ENCODE measurements around the gene PLXNB3. TPM values are rescaled to one million over a fixed set of nuclear protein-coding genes. Genes with fewer than 3 reads are reported as not detected.
"Not testable (repeated sequence)": the region's sequence is repeated elsewhere in the genome, so short reads cannot be mapped to it uniquely, and the experiment has no call there.

The PLXNB3 gene
- polyA plus RNA-seq, 4 donors = 0.54 to 1.6 (median 0.66) TPM; not detected in 1

DNA sequence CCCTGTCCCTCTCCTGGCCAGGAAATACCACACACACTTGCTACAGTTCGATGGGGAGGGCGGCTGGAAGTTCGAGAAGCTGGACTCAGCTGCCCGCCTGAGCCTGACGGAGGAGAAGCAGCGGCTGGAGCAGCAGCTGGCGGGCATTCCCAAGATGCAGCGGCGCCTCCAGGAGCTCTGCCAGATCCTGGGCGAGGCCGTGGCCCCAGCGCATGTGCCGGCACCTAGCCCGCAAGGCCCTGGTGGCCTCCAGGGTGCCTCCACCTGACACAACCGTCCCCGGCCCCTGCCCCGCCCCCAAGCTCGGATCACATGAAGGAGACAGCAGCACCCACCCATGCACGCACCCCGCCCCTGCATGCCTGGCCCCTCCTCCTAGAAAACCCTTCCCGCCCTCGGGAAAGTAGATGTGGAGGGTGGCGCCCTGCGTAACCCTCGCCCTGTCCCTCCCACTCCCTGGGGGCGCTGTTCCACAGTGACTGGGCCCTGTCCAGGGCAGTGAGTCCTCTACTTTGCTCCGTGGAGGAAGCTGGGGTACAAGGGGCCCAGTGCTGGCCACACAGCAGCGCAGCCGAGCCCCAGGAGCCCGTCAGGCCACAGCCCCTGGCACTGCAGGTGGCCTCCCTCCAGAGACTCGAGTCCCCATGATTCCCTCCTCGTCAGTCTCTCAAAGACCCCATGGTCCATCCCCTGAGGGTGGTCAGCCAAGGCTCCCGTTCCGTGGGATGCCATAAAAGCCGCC is 20.4 kb upstream of the PLXNB3 start:
- peak; percentile 83 to 85 for DNase-seq
- H3K27ac ChIP-seq (ENCODE audit: low read depth in 1 of 3, low read length in 2 of 3) = peak overlapping the region; percentile 16 to 84 (median 46)
- H3K27me3 ChIP-seq (ENCODE audit: control insufficient read depth in 3 of 3, insufficient read depth in 3 of 3, low read length in 3 of 3); H3K9me3 ChIP-seq (ENCODE audit: control insufficient read depth in 2 of 2, insufficient read depth in 1 of 2, low read depth in 1 of 2, low read length in 1 of 2); FAIRE-seq: not testable (repeated sequence)
- H3K4me1 ChIP-seq (ENCODE audit: control insufficient read depth in 3 of 3, insufficient read depth in 2 of 3, low read depth in 1 of 3, low read length in 2 of 3) = peaks cover 0 to 12% (median 3%) of the 10 kb centered on the region in 3 donors
- 14 to 39% (median 32%) methylated on average over 5 to 33 of the region's 35 CpGs for WGBS, 3 donors
- H3K4me3 ChIP-seq (ENCODE audit: low read depth in 1 of 3, low read length in 3 of 3) = peak overlapping the region in 1 of 3 donors; percentile 37
- H3K36me3 ChIP-seq (ENCODE audit: control insufficient read depth in 3 of 3, insufficient read depth in 2 of 3, low read depth in 1 of 3, low read length in 3 of 3) = peaks cover 0 to 16% (median 0%) of the 10 kb centered on the region in 3 donors

DNA sequence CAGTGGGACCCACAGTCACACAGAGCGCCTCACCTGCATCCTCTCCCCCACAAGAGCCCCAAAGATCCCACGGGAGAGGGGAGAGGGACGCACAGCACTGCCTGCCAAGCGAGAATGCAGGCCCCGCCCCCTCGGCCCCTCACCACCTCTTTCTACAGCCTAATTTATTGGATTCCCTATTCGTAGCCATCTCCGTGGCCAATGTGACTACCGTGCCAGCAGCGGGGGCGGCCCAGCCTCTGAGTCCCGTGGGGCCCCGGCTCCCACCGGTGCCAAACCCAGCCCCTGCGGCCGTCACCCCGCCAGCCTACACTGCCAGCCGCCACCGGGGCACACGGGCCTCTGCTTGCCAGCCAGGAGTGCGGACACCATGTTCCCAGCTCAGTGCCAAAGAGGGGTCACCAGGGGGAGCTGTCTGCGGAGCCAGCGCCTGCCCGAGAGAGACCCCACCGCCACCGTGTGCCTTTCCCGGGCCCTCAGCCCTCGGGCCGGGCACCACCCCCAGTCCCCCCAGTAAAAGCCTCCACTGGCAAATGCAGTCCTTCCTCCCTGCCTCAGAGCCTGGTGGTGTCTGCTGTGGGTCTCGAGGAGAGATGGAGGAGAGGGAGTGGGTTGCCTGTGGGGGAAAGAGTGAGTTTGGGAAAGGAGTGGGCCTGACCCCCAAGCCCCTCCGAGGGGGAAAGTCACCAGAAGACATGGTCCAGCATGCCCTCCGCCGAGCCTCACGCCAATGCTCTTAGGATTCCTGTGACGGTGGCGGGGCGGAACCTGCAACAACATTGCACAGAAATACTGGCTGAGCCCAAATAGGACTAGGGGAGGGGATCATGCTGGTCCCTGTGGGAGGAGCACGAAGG is 19.6 kb upstream of the PLXNB3 start:
- Histone ChIP-seq H3K36me3 (ENCODE audit: control insufficient read depth in 3 of 3, insufficient read depth in 2 of 3, low read depth in 1 of 3, low read length in 3 of 3) (peaks cover 0 to 12% (median 0%) of the 10 kb centered on the region in 3 donors), H3K27me3 (ENCODE audit: control insufficient read depth in 3 of 3, insufficient read depth in 3 of 3, low read length in 3 of 3) (no peaks in the 10 kb centered on the region), H3K9me3 (ENCODE audit: control insufficient read depth in 2 of 2, insufficient read depth in 1 of 2, low read depth in 1 of 2, low read length in 1 of 2) (no peaks in the 10 kb centered on the region), H3K4me3 (ENCODE audit: low read depth in 1 of 3, low read length in 3 of 3) (peak overlapping the region in 1 of 3 donors; percentile 37), H3K4me1 (ENCODE audit: control insufficient read depth in 3 of 3, insufficient read depth in 2 of 3, low read depth in 1 of 3, low read length in 2 of 3) (peaks cover 0 to 12% (median 3%) of the 10 kb centered on the region in 3 donors), H3K27ac (ENCODE audit: low read depth in 1 of 3, low read length in 2 of 3) (peak overlapping the region in 2 of 3 donors; percentile 16 to 84)
- FAIRE-seq (no peak), DNase-seq (peak in 1 of 2 donors; percentile 47)
- WGBS, 3 donors = 10 to 34% (median 15%) methylated on average over 23 to 38 of the region's 38 CpGs

DNA sequence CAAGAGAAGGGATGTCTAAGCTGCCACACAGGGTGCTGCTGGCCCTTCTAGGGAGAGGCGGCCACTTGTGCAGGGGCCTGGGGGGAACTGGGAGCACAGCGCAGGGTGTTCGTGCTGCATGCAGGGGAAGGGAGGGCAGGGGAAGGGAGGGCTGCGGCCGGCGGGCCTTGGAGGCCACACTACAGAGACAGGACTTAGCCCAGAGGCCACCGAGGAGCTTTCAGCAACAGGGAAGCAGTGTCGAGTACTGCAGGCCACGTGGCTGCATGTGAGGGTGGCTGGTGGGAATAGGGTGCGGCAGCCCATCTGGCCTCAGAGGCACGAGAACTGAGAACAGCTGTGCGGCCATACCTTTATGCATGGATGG is 19.0 kb upstream of the PLXNB3 start:
- H3K36me3 ChIP-seq (ENCODE audit: control insufficient read depth in 3 of 3, insufficient read depth in 2 of 3, low read depth in 1 of 3, low read length in 3 of 3); DNase-seq; H3K27me3 ChIP-seq (ENCODE audit: control insufficient read depth in 3 of 3, insufficient read depth in 3 of 3, low read length in 3 of 3); H3K4me1 ChIP-seq (ENCODE audit: control insufficient read depth in 3 of 3, insufficient read depth in 2 of 3, low read depth in 1 of 3, low read length in 2 of 3); H3K9me3 ChIP-seq (ENCODE audit: control insufficient read depth in 2 of 2, insufficient read depth in 1 of 2, low read depth in 1 of 2, low read length in 1 of 2); H3K4me3 ChIP-seq (ENCODE audit: low read depth in 1 of 3, low read length in 3 of 3); FAIRE-seq; H3K27ac ChIP-seq (ENCODE audit: low read depth in 1 of 3, low read length in 2 of 3): not testable (repeated sequence)
- 5 to 45% (median 32%) methylated on average over 4 to 12 of the region's 12 CpGs for WGBS, 3 donors

DNA sequence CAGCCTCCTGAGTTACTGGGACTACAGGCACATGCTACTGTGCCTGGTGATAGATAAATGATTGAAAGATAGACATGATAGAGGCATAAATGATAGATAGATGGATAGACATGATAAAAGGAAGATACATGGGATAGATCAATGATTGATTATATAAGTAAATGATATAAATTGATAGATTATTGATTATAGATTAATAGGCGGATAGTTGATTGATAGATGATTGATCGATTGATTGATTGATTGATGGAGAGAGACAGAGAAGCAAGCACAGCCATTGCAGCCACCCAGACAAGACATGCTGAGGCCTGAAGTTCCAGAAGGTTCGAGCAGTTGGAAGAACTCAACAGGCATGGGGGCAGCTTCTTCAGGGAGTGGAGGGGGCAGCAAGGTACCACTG is 17.7 kb upstream of the PLXNB3 start:
- FAIRE-seq (no peak), DNase-seq (no peak)
- Histone ChIP-seq H3K9me3 (ENCODE audit: control insufficient read depth in 2 of 2, insufficient read depth in 1 of 2, low read depth in 1 of 2, low read length in 1 of 2) (no peaks in the 10 kb centered on the region), H3K36me3 (ENCODE audit: control insufficient read depth in 3 of 3, insufficient read depth in 2 of 3, low read depth in 1 of 3, low read length in 3 of 3) (peaks cover 0 to 3% (median 0%) of the 10 kb centered on the region in 3 donors), H3K27ac (ENCODE audit: low read depth in 1 of 3, low read length in 2 of 3) (no peak overlapping the region), H3K27me3 (ENCODE audit: control insufficient read depth in 3 of 3, insufficient read depth in 3 of 3, low read length in 3 of 3) (no peaks in the 10 kb centered on the region), H3K4me1 (ENCODE audit: control insufficient read depth in 3 of 3, insufficient read depth in 2 of 3, low read depth in 1 of 3, low read length in 2 of 3) (no peaks in the 10 kb centered on the region), H3K4me3 (ENCODE audit: low read depth in 1 of 3, low read length in 3 of 3) (no peak overlapping the region)
- 85 to 92% (median 86%) methylated on average over 3 of the region's 3 CpGs for WGBS, 3 donors

DNA sequence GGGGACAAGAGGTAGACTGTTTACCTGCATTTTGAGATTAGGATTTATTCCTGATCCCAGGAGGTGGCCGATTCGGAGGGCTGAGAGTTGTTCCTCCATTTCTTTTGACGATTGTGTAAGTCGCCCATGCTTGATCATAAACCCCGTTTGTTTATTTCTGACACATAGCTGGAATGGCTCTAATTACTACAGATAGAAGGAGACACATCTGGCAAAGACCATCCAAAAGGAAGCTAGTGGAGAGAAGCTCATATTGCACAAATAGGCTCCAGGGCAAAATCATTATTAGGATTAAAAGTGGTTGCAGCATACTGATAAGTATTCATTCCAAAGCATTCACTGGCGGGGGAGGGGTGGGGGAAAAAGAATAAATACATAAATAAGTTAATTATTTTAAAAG is 17.1 kb upstream of the PLXNB3 start:
- H3K4me1 ChIP-seq (ENCODE audit: control insufficient read depth in 3 of 3, insufficient read depth in 2 of 3, low read depth in 1 of 3, low read length in 2 of 3); H3K27me3 ChIP-seq (ENCODE audit: control insufficient read depth in 3 of 3, insufficient read depth in 3 of 3, low read length in 3 of 3); H3K36me3 ChIP-seq (ENCODE audit: control insufficient read depth in 3 of 3, insufficient read depth in 2 of 3, low read depth in 1 of 3, low read length in 3 of 3); H3K4me3 ChIP-seq (ENCODE audit: low read depth in 1 of 3, low read length in 3 of 3); H3K27ac ChIP-seq (ENCODE audit: low read depth in 1 of 3, low read length in 2 of 3); FAIRE-seq; H3K9me3 ChIP-seq (ENCODE audit: control insufficient read depth in 2 of 2, insufficient read depth in 1 of 2, low read depth in 1 of 2, low read length in 1 of 2); DNase-seq: not testable (repeated sequence)
- WGBS, 3 donors = 57 to 75% (median 58%) methylated on average over 6 of the region's 6 CpGs

DNA sequence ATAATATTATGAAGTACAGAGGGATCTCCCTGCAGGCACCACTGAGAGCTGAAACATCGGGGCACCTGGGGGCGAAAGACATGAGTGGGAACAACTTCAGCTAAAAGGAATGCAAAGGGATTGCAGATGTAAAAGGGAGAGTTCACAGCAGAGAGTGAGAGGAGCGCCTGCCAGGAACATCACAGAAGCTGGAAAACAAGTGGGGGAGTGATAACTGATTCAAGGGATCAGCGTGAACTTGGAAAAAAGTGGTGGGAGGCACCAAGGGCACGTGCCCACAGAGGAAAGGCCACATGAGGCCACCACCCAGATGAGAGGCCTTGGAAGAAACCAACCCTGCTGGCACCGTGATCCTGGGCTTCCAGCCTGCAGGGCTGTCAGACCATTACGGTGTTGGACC is 15.0 kb upstream of the PLXNB3 start:
- not testable (repeated sequence) for DNase-seq; H3K4me3 ChIP-seq (ENCODE audit: low read depth in 1 of 3, low read length in 3 of 3); H3K9me3 ChIP-seq (ENCODE audit: control insufficient read depth in 2 of 2, insufficient read depth in 1 of 2, low read depth in 1 of 2, low read length in 1 of 2); FAIRE-seq; H3K27ac ChIP-seq (ENCODE audit: low read depth in 1 of 3, low read length in 2 of 3); H3K27me3 ChIP-seq (ENCODE audit: control insufficient read depth in 3 of 3, insufficient read depth in 3 of 3, low read length in 3 of 3); H3K4me1 ChIP-seq (ENCODE audit: control insufficient read depth in 3 of 3, insufficient read depth in 2 of 3, low read depth in 1 of 3, low read length in 2 of 3); H3K36me3 ChIP-seq (ENCODE audit: control insufficient read depth in 3 of 3, insufficient read depth in 2 of 3, low read depth in 1 of 3, low read length in 3 of 3)
- WGBS, 3 donors = 85 to 93% (median 89%) methylated on average over 5 to 7 of the region's 7 CpGs

DNA sequence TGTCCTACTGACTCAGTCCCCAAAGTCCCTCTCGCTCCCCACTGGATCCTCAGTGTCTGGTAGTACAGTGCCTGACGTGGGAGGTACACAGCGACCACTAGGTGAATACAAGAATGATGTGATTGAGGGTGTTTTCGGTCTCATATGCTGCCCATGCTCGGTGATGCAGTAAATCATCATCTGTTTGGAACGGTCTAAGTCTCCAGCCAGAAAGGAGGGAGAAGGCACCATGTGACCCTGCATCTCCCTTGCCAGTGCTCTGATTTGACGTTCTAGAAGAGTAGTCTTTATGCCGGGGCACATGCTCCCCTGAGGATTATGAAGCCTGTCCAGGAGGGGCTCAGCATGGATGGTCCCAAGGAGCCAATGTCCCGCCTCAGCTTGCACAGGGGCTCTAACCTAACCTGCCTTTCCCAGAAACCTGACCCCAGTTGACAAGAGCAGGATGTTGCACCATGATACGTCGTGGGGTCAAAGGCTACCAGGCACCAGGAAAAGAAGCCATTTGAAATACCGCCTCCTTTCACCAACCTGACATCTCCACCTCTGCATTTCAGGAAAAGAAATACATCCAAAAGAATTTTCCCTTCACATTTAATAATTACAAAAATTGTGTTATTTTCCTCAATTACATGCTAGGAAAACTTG is 13.8 kb upstream of the PLXNB3 start:
- Histone ChIP-seq H3K9me3 (ENCODE audit: control insufficient read depth in 2 of 2, insufficient read depth in 1 of 2, low read depth in 1 of 2, low read length in 1 of 2) (no peaks in the 10 kb centered on the region), H3K4me1 (ENCODE audit: control insufficient read depth in 3 of 3, insufficient read depth in 2 of 3, low read depth in 1 of 3, low read length in 2 of 3) (no peaks in the 10 kb centered on the region), H3K27ac (ENCODE audit: low read depth in 1 of 3, low read length in 2 of 3) (no peak overlapping the region), H3K27me3 (ENCODE audit: control insufficient read depth in 3 of 3, insufficient read depth in 3 of 3, low read length in 3 of 3) (no peaks in the 10 kb centered on the region), H3K36me3 (ENCODE audit: control insufficient read depth in 3 of 3, insufficient read depth in 2 of 3, low read depth in 1 of 3, low read length in 3 of 3) (no peaks in the 10 kb centered on the region), H3K4me3 (ENCODE audit: low read depth in 1 of 3, low read length in 3 of 3) (no peak overlapping the region)
- WGBS, 3 donors = 73 to 78% (median 76%) methylated on average over 12 of the region's 12 CpGs
- FAIRE-seq (no peak), DNase-seq (no peak)

DNA sequence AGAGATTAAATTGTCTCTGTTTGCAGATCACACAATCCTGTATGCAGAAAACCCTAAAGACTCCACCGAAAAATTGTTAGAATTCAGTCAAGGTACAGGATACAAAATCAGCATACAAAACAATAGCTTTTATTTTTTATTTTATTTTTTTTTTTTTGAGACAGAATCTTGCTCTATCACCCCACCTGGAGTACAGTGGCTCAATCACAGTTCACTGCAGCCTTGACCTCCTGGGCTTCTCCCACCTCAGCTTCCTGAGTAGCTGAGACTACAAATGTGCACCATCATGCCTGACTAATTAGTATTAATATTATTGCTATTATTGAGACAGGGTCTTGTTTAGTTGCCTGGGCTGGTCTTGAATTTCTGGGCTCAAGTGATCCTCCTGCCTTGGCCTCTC is 8.9 kb upstream of the PLXNB3 start:
- no peaks in the 10 kb centered on the region for H3K9me3 ChIP-seq (ENCODE audit: control insufficient read depth in 2 of 2, insufficient read depth in 1 of 2, low read depth in 1 of 2, low read length in 1 of 2)
- 73 to 91% (median 90%) methylated on average over 1 of the region's 1 CpG for whole genome bisulfite sequencing, 3 donors
- no peak overlapping the region for H3K4me3 ChIP-seq (ENCODE audit: low read depth in 1 of 3, low read length in 3 of 3)
- no peaks in the 10 kb centered on the region for H3K4me1 ChIP-seq (ENCODE audit: control insufficient read depth in 3 of 3, insufficient read depth in 2 of 3, low read depth in 1 of 3, low read length in 2 of 3)
- DNase-seq = no peak
- no peaks in the 10 kb centered on the region for H3K36me3 ChIP-seq (ENCODE audit: control insufficient read depth in 3 of 3, insufficient read depth in 2 of 3, low read depth in 1 of 3, low read length in 3 of 3)
- FAIRE-seq = no peak
- H3K27me3 ChIP-seq (ENCODE audit: control insufficient read depth in 3 of 3, insufficient read depth in 3 of 3, low read length in 3 of 3) = no peaks in the 10 kb centered on the region
- H3K27ac ChIP-seq (ENCODE audit: low read depth in 1 of 3, low read length in 2 of 3) = no peak overlapping the region
